Activated CD8-positive, alpha-beta memory T cell treated with anti-CD3 and anti-CD28 coated beads, Interleukin-2, amount 50 U/mL, for 4 hours (primary cell): ENCODE results near the gene TMEM248.
"Not testable (repeated sequence)": the region's sequence is repeated elsewhere in the genome, so short reads cannot be mapped to it uniquely, and the experiment has no call there.

Experiments used
- DNase-seq: peaks from one replicate; pipeline ENCODE4 v3.0.0-alpha.2; 2020

The TMEM248 gene

GRCh38 chr7:66911191-66911590 is 9.8 kb upstream of the TMEM248 start:
- not testable (repeated sequence) for DNase-seq

- DNase-seq = no peak
Measured at GRCh38 chr7:66912195-66912594, 8.8 kb upstream of the TMEM248 start.

DNA sequence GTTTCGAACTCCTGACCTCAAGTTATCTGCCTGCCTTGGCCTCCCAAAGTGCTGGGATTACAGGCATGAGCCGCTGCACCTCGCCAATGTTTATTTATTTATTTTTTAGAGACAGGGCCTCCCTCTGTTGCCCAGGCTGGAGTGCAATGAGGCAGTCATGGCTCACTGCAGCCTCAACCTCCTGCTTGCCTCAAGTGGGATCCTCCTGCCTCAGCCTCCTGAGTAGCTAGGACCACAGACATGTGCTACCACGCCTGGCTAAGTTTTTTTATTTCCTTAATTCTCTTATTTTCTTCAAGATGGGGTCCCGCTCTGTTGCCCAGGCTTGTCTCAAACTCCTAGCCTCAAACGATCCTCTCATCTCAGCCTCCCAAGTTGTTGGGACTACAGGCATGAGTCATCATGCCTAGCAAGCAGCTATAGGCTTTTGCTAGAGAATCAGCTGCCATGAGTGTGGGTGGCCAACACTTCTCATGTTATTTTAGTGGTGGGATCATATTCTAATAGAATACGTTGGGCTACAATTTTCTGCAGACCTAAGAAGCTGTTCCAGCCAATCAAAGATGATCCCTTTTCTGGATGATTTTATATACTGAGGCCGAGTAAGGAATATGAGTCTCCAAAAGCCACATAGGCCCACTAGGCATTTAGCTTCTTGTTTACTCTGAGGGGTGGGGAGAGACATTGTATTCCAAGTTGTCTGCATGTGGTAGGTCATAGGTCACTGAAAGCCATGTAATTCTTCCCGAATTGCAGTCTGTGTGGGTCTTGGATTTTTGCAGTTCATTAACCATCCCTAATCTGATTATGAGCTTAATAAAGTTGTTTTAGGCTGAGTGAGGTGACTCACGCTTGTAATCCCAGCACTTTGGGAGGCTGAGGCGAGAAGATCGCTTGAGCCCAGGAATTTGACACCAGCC is 7.6 kb upstream of the TMEM248 start:
- DNase-seq = no peak

DNA sequence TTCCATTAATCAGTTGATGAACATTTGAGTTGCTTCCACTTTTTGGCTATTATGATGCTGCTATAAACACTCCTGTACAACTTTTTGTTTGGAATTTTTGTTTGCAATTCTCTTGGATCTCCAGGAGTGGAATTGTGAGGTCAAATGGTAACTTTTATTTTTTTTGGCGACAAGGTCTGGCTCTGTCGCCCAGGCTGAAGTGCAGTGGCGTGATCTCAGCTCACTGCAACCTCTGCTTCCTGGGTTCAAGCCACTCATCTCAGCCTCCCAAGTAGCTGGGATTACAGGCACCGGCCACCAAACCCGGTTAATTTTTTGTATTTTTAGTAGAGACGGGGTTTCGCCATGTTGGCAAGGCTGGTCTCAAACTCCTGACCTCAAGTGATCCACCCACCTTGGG is 3.1 kb upstream of the TMEM248 start:
- not testable (repeated sequence) for DNase-seq

GRCh38 chr7:66919304-66919703 is 1.7 kb upstream of the TMEM248 start:
- DNase-seq = no peak

DNA sequence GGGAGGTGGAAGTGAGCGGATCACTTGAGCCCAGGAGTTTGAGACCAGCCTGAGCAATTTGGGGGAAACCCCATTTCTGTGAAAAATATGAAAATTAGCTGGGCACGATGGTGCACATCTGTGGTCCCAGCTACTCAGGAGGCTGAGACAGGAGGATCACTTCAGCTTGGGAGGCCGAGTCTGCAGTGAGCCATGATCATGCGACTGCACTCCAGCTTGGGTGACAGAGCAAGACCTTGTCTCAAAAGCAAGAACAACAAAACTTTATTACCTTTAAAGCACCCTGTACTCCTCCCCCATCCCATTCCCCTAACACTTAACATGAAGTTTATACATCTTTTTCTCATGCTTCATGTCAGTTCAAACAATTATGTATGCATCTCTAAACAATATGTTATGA is 1.3 kb upstream of the TMEM248 start:
- DNase-seq = no peak

GRCh38 chr7:66920256-66920655 is 769 bp upstream of the TMEM248 start:
- DNase-seq = no peak

DNA sequence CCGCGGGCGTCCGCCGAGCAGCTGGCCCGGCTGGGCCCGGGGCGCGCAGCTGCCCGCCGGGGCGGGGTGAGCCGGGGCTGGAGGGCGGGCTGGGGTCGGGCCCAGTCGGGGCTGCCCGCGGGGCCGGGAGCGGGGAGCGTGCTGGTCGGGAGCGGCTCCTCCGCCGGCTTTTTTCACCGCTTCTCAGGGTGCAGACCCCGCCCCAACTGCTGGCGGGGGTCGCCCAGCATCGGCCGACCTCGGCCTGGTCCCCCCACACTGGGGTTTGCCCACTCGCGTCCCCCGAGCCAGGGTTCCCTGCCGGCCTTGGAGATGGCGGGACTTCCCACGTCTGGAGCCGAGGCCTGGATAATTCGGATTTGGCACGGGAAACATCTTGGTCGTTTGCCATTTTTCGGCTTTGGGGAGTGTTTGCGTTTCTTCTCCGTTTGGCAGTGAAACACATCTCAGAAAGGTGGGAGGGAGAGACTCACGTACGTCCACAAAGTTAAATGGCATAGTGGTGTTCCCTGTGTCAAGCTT is 432 bp downstream of the TMEM248 start:
- no peak for DNase-seq

DNA sequence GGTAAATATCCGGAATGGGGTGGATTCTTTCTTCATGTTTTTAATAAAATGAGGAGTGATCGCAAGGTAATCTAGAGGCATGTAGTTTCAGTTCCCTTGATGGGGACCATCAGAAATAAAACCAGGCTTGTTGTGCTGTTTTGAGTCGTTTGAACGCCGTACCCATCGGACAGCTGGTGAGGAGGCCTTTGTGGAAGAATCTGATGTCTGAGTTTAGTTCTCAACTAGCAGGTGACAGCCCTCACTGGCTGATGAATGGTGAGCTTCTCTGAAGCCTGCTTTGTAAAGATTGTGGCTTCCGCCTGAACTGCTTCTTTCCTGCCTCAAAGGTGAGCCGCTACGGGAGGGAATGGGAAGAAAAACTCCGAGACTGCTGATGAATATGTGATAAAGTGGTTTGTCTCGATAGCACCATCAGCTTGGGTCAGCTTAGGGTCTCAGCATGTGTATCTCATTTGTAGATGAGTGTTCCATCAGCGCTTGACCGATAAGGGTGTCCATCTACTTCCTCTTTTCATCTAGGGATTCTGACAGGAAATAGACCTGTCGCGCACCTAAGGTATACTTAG is 977 bp downstream of the TMEM248 start:
- no peak for DNase-seq

GRCh38 chr7:66925255-66925654 is 4.2 kb downstream of the TMEM248 start:
- no peak for DNase-seq

GRCh38 chr7:66927348-66927948 is 6.4 kb downstream of the TMEM248 start:
- DNase-seq = no peak

- no peak for DNase-seq
Measured at GRCh38 chr7:66928388-66928787, 7.4 kb downstream of the TMEM248 start.

GRCh38 chr7:66929165-66929564 is 8.1 kb downstream of the TMEM248 start:
- DNase-seq = no peak

GRCh38 chr7:66929935-66930334 is 8.9 kb downstream of the TMEM248 start:
- no peak for DNase-seq

DNA sequence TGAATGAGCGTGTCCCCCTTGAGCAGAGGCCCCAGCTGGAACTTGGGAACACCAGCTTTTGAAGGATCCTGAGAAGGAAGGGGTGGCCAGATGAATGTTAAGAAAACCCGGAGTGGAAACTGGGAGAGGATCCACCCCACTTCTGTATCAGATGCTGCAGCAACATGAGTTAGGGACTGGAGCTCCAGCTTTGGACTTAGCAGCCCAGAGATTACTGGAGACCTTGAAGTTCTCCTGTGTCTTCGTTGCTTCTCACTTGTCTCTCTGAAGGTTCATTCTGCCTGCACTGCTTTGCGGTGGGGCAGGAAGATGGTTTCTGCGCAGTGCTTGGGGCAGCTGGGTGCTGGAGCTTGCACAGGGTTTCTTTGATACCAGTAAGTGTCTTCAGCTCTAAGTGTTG is 9.3 kb downstream of the TMEM248 start:
- no peak for DNase-seq

GRCh38 chr7:66933469-66933868 is 12.4 kb downstream of the TMEM248 start:
- DNase-seq = no peak

DNA sequence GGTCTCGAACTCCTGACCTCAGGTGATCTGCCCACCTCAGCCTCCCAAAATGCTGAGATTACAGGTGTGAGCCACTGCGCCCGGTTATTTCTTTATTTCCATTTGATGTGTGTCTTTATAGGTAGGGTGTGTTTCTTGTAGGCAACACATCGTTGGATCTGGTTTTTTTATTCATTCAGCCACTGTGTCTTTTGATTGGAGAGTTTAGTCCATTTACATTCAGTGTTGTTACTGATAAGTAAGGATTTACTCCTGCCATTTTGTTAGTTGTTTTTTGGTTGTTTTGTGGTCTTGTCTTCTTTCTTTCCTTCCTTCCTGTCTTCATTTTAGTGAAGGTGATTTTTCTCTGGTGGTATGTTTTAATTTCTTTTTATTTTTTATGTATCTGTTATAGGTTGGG is 16.9 kb downstream of the TMEM248 start:
- DNase-seq = no peak

- no peak for DNase-seq
Measured at GRCh38 chr7:66939325-66939724, 18.3 kb downstream of the TMEM248 start.

DNA sequence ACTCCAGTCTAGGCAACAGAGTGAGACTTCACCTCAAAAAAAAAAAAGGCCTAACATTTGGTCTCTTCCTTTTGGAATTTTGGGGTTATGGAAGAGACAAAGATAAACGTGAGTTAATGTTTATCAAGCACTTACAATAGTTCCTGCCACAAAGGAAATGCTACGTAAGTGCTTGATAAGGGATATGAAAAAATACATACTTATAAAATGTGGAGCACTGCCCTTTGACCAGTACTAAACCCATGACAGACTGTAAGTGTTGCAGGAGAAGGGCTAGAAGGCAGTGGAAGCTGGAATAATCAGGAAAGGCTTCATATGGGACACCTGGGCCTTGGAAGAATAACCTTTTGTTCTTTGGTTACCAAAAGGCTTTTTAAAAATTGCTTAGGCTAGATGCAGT is 25.5 kb downstream of the TMEM248 start:
- DNase-seq = no peak

GRCh38 chr7:66948480-66949109 is 27.6 kb downstream of the TMEM248 start:
- DNase-seq = no peak

DNA sequence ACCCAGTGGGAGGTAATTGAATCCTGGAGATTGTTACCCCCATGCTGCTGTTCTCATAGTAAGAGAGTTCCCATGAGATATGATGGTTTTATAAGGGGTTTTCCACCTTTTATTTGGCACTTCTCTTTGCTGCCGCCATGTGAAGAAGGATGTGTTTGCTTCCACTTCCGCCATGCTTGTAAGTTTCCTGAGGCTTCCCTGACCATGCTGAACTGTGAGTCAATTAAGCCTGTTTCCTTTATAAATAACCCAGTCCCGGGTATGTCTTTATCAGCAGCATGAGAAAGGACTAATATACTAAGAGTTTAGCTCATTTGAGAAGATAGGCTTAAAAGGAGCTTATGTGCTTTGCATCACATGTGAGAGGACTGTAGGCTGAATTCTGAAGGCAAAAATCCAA is 29.3 kb downstream of the TMEM248 start:
- no peak for DNase-seq

DNA sequence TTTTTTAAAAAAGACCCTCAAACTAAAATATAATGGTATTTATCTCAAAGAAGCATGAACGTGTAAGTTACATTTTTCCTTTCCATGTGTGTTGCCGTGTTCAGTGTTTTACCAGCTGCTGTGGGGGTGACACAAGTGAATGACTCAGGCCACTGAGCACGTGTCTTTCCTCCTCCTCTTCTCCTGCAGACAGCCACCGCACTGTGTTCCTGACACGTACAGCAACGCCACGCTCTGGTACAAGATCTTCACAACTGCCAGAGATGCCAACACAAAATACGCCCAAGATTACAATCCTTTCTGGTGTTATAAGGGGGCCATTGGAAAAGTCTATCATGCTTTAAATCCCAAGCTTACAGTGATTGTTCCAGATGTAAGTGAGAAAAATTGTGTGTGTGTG is 29.7 kb downstream of the TMEM248 start:
- DNase-seq = no peak

DNA sequence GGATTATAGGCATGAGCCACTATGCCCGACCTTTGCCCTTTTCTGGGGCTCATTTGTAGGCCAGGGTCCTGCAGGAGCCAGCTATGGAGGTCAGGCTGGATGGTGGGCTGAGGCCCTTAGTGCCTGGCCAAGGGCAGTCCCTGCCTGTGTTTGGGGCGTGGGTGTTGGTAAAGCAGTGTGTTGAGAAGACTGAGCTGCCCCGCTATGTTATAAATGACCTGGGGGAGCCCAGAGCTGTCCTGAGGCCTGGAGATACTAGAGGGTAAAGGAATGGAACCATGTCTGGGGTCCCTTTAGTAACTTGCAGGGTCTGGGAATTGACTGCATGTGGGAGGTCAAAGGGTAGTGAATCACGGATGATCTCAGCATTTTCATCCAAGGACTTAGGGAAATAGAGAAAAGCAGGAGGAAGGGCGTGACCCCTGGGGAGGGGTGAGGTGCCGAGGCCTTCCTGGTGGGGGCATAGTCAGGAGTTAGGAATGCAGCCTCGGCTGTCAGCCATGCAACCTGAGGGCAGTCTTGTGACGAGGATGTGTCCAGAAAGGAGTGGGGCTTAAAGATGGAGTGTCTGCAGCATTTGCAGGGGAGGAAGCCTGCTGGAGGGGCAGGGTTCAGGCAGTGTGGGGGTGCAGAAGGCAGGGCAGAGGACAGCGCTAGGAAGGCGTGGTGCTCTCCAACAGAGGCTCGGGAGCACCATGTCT is 31.5 kb downstream of the TMEM248 start:
- DNase-seq = no peak
